ENCODE measurements around the gene RUSC1. TPM values are rescaled to one million over a fixed set of nuclear protein-coding genes. Genes with fewer than 3 reads are reported as not detected.

RUSC1 gene
- total RNA-seq, 2 donors from 2014 or later, result 68.4 to 113 TPM

DNA sequence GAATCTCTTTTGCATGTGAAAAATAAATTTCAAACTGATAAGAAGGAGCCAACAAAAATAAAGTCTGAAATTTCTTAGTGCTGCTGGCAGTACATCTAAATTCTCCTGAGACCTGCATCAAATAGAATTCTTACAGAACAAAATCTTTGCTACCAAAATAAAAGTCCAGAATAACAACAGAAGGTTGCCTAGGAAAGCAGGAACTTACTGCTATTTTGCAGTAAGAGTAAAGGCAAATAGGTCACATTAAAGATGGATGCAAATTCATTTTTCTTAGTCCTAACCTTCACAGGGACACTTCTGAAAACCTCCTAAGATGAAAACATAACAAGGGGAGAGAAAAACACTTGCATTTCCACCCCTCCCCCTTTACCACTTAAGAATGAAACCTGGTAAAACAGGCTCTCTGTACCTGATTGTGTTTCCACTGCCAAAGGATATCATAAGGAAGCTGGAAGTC is 59.0 kb downstream of the RUSC1 start:
- no peak for DNase-seq
- no peaks in the 10 kb centered on the region for H3K9me3 ChIP-seq
- H3K4me3 ChIP-seq, result no peak overlapping the region
- intact Hi-C loops (cut with DNase I), result no loop called here
- no peak overlapping the region for H3K27ac ChIP-seq
- TF ChIP-seq, protein P1, sequence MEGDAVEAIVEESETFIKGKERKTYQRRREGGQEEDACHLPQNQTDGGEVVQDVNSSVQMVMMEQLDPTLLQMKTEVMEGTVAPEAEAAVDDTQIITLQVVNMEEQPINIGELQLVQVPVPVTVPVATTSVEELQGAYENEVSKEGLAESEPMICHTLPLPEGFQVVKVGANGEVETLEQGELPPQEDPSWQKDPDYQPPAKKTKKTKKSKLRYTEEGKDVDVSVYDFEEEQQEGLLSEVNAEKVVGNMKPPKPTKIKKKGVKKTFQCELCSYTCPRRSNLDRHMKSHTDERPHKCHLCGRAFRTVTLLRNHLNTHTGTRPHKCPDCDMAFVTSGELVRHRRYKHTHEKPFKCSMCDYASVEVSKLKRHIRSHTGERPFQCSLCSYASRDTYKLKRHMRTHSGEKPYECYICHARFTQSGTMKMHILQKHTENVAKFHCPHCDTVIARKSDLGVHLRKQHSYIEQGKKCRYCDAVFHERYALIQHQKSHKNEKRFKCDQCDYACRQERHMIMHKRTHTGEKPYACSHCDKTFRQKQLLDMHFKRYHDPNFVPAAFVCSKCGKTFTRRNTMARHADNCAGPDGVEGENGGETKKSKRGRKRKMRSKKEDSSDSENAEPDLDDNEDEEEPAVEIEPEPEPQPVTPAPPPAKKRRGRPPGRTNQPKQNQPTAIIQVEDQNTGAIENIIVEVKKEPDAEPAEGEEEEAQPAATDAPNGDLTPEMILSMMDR (IDR thresholded peaks at IDR 0.05), result no peak
- H3K4me1 ChIP-seq, result no peaks in the 10 kb centered on the region
- no peak overlapping the region for H3K9ac ChIP-seq (ENCODE audit: low read depth in 2 of 2, low read length in 2 of 2)
- no peaks in the 10 kb centered on the region for H3K36me3 ChIP-seq
- H3K27me3 ChIP-seq, result no peaks in the 10 kb centered on the region

Small RNAs within 50 kb of the gene (microRNA-seq; reads per million reads assigned to microRNA genes)
- not detected for gene MIR555

Other genes starting within 250 kb of the RUSC1 start
- gene EFNA3, start 242.1 kb upstream of the RUSC1 start, total RNA-seq, result 10 to 100 TPM; 12.7 to 21.4 TPM
- 100 to 1,000 TPM in 1 of 2 donors, 10 to 100 TPM in 1; 61.3 to 125 TPM for gene EFNA1, start 193.0 kb upstream of the RUSC1 start, total RNA-seq
- 100 to 1,000 TPM; 102 to 130 TPM for gene SLC50A1, start 185.0 kb upstream of the RUSC1 start, total RNA-seq
- gene DPM3, start 180.4 kb upstream of the RUSC1 start, total RNA-seq, result 100 to 1,000 TPM; 149 to 182 TPM
- gene KRTCAP2, start 147.6 kb upstream of the RUSC1 start, total RNA-seq, result 100 to 1,000 TPM; 140 to 172 TPM
- gene TRIM46, start 147.0 kb upstream of the RUSC1 start, total RNA-seq, result under 1 TPM; 0.10 to 0.19 TPM
- gene THBS3, start 113.0 kb upstream of the RUSC1 start, total RNA-seq, result 10 to 100 TPM; 12.2 to 16.0 TPM
- gene MTX1, start 112.2 kb upstream of the RUSC1 start, total RNA-seq, result 10 to 100 TPM; 37.5 to 55.8 TPM
- 10 to 100 TPM; 22.0 to 34.2 TPM for gene ENTREP3, start 65.4 kb upstream of the RUSC1 start, total RNA-seq
- gene SCAMP3, start 58.5 kb upstream of the RUSC1 start, total RNA-seq, result 10 to 100 TPM; 41.5 to 67.7 TPM
- 10 to 100 TPM; 31.7 to 66.4 TPM for gene CLK2, start 47.4 kb upstream of the RUSC1 start, total RNA-seq
- 10 to 100 TPM; 12.4 to 12.8 TPM for gene HCN3, start 43.4 kb upstream of the RUSC1 start, total RNA-seq
- gene PKLR, start 19.5 kb upstream of the RUSC1 start, total RNA-seq, result 1 to 10 TPM; 1.6 to 2.9 TPM
- 100 to 1,000 TPM; 300 to 501 TPM for gene FDPS, start 12.0 kb upstream of the RUSC1 start, total RNA-seq
- gene ASH1L, start 241.9 kb downstream of the RUSC1 start, total RNA-seq, result 10 to 100 TPM; 37.7 to 47.2 TPM

Data from colonic mucosa (tissue), 4 donors.